BJ (cell line): ENCODE results near the gene VGLL4. TPM values are rescaled to one million over a fixed set of nuclear protein-coding genes. Genes with fewer than 3 reads are reported as not detected.
"Not testable (repeated sequence)": the region's sequence is repeated elsewhere in the genome, so short reads cannot be mapped to it uniquely, and the experiment has no call there.

Experiments
- CTCF ChIA-PET: fragments of 350-600 bp; formaldehyde crosslinking; extraction: SDS; loops from one replicate; lab custom pipeline; 2021; ENCODE audit warnings: antibody characterized with exemption, inconsistent platforms; lab: Yijun Ruan, JAX
- POLR2A ChIA-PET: fragments of 300-600 bp; sonication (Branson Sonifier 250); formaldehyde crosslinking; extraction: SDS; loops from one replicate; lab custom pipeline; 2021; ENCODE audit warnings: antibody characterized with exemption; lab: Charles Lee
- DNase-seq: peaks from one replicate; pipeline ENCODE4 v3.0.0-alpha.2; 2011; ENCODE audit warnings: low read depth
- H3K27me3 ChIP-seq: 2 replicates; pipeline ENCODE4 v1.6.0; 2011; ENCODE audit warnings: low read length; ENCODE audit not compliant: control insufficient read depth, insufficient read depth
- H3K36me3 ChIP-seq: 2 replicates; pipeline ENCODE4 v1.5.1; 2011; ENCODE audit warnings: low read length; ENCODE audit not compliant: control insufficient read depth, insufficient read depth
- H3K4me3 ChIP-seq: 2 replicates; pipeline ENCODE4 v1.5.1; 2011; ENCODE audit warnings: low read depth, mild to moderate bottlenecking, control low read depth, low read length
- polyA plus RNA-seq: library from polyadenylated mRNA; depleted of rRNA; stranded (reverse); fragments of >200 nt; gene quantifications from 2 replicates; pipeline ENCODE4 v1.2.3, GENCODE V29; 2011
- TF ChIP-seq, protein P1 (sequence below): IDR thresholded peaks from 2 replicates; pipeline ENCODE4 v1.5.1; 2011; ENCODE audit warnings: low read depth, mild to moderate bottlenecking, control low read depth, inconsistent platforms, low read length, moderate library complexity; ENCODE audit not compliant: insufficient read depth

Gene VGLL4
- polyA plus RNA-seq, 1 experiment, result 31.3 TPM

DNA sequence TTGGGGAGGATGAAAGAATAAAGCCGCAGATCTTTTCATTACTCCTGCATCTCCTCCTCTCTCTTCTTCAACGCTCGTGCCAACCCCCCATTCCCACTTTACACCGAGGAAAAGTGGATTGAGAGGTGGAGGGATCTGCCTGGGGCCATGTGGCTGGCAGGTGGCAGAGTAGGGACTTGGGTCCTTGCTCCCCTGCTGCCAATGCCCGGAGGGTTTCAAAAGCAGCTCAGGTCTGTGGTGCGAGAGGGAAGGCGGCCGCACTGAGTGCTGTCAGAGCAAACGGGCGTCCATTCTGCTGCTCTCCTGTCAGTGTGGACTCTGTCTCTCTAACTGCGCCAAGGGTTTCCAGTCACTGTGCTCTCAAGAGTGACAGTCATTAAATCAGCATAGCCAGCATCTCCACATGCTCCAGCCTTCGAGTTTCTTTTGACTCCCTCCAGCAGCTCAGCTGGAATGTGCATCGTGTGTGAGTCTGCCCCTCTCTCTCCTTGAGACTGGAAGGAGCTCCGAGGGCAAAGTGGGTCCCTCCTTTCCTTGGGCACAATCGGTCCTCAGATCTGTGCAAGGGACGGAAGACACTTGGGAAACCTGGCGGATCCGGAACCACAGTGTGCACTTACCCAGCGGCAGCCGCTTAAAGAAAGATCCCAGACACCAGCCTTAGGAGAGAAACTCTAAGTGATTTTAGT, 68.6 kb downstream of the VGLL4 start:
- ChIA-PET POLR2A (no interaction called here), CTCF (interaction anchor here (1.2 kb wide), 1 partner anchor 93 kb away, joined by 3 read pairs; no protein-coding TSS in a partner anchor)
- no peaks in the 10 kb centered on the region for H3K27me3 ChIP-seq
- no peak overlapping the region for H3K4me3 ChIP-seq
- TF ChIP-seq, protein P1, sequence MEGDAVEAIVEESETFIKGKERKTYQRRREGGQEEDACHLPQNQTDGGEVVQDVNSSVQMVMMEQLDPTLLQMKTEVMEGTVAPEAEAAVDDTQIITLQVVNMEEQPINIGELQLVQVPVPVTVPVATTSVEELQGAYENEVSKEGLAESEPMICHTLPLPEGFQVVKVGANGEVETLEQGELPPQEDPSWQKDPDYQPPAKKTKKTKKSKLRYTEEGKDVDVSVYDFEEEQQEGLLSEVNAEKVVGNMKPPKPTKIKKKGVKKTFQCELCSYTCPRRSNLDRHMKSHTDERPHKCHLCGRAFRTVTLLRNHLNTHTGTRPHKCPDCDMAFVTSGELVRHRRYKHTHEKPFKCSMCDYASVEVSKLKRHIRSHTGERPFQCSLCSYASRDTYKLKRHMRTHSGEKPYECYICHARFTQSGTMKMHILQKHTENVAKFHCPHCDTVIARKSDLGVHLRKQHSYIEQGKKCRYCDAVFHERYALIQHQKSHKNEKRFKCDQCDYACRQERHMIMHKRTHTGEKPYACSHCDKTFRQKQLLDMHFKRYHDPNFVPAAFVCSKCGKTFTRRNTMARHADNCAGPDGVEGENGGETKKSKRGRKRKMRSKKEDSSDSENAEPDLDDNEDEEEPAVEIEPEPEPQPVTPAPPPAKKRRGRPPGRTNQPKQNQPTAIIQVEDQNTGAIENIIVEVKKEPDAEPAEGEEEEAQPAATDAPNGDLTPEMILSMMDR, result no peak
- no peak for DNase-seq
- H3K36me3 ChIP-seq, result peaks cover 3% of the 10 kb centered on the region; the same call in 1 of the 2 replicates

DNA sequence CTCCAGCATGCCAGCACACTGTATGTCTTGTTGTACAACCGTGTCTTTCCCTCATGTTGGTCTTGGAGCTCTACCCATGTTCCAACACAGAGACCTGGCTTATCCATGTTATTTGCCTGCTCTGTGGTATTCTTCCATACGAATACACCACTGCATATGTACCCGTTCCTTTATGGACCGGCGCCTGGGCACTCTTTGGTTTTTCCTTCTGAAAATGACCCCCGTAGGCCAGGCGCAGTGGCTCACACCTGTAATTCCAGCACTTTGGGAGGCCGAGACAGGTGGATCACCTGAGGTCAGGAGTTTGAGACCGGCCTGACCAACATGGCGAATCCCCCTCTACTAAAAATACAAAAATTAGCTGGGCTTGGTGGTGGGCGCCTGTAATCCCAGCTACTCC, 71.1 kb downstream of the VGLL4 start:
- H3K36me3 ChIP-seq, CTCF ChIA-PET, H3K27me3 ChIP-seq, DNase-seq, H3K4me3 ChIP-seq: not testable (repeated sequence)
- POLR2A ChIA-PET, result interaction anchor here (0.6 kb wide), 1 partner anchor 11 kb away, joined by 12 read pairs; no protein-coding TSS in a partner anchor

DNA sequence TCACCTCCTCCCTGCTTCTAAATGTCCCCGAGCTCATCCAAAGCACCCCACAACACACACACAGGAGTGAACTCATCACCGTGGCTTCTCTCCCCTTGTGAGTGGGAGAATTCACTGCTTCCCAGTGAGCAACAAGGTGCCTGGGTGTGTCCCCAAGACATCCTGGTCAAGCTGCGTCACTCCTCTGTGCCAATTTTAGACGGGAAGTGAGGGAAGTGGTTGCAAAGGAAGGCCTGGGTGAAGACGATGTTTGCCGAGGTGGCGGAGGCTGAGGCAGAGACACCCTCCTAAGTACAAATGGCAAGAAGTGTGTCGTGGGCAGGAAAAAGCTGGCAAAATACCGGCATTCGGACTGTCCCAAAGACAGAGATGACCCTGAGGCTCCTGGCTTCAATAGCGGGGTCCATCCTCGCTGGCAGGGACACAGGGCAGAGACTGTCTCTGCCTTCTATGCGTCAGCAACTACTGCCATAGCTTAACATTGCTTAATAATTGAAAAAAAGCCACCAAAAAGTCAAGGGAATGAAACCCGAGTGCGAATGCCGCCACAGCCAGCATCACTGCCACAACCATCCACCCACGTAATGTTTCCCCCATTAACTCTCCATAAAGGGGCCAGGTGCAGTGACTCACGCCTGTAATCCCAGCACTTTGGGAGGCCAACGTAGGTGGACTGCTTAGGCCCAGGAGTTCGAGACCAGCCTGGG, 72.8 kb downstream of the VGLL4 start:
- CTCF ChIA-PET, result interaction anchor here (0.9 to 1.7 kb wide), 2 partner anchors 9 to 29 kb away, joined by 3 to 4 read pairs; no protein-coding TSS in a partner anchor
- Histone ChIP-seq H3K36me3 (peaks cover 9% of the 10 kb centered on the region), H3K4me3 (no peak overlapping the region), H3K27me3 (no peaks in the 10 kb centered on the region)
- TF ChIP-seq, protein P1, result no peak
- DNase-seq, result no peak
- POLR2A ChIA-PET, result no interaction called here

DNA sequence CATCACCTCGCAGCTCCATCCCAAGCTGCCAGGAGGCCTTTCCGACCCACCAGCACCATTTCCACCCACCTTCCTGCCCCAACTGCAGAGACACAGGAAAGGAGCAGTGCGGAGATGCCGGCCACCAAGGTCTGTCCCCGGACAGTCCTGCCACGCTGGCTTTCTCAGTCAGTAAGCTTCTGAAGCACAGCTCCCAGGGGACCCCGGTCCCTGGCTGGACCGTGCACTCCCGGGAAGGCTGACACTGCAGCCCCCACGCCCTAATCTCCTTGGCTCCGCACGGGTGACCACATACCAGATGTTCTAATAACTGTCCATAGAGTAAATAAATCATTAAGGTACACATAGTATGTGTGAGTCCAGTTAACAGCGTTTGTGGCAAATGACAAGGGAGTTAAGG, 73.5 kb downstream of the VGLL4 start:
- POLR2A ChIA-PET, result no interaction called here
- DNase-seq, result no peak
- TF ChIP-seq, protein P1, result no peak
- Histone ChIP-seq H3K4me3 (no peak overlapping the region), H3K36me3 (peaks cover 13% of the 10 kb centered on the region), H3K27me3 (no peaks in the 10 kb centered on the region)
- CTCF ChIA-PET, result interaction anchor here (1.7 to 2.1 kb wide), 2 partner anchors 30 to 81 kb away, joined by 4 to 5 read pairs; no protein-coding TSS in a partner anchor

DNA sequence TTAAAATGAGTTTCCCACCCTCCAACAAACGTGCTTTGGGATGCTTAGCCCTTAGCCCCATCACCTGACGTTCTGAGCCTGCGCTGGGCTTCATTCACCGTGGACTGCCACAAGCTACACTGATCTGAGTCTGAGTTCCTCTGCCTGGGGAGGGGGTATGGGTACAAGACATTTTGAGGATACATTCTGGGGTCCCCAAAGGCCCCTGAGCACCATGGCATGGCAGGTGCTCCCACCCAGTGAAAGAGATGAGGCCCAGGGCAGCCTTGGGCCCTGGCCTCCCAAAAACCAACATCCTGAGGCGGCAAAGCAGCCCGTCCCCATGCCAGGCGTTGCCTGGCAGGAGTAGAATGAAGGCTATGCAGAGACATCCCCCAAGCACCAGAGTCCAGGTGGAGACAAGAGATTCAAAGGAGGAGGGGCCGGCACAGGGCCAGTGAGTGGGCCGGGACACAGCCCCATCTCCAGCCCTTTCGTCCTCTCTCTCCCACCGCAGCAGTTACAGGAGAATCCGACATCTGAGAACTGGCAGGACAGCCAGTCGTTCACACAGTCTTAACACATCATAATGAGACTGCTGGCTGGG, 74.5 kb downstream of the VGLL4 start:
- DNase-seq, result no peak
- TF ChIP-seq, protein P1, result no peak
- peaks cover 14% of the 10 kb centered on the region for H3K36me3 ChIP-seq
- H3K4me3 ChIP-seq, result no peak overlapping the region
- CTCF ChIA-PET, result interaction anchor here (2.1 kb wide), 1 partner anchor 82 kb away, joined by 5 read pairs; no protein-coding TSS in a partner anchor
- POLR2A ChIA-PET, result interaction anchor here (0.5 kb wide), 1 partner anchor 36 kb away, joined by 4 read pairs; no protein-coding TSS in a partner anchor
- H3K27me3 ChIP-seq, result no peaks in the 10 kb centered on the region
